Bone marrow (tissue), 2 donors: ENCODE data around the gene SUPT5H.
"Not testable (repeated sequence)": the region's sequence is repeated elsewhere in the genome, so short reads cannot be mapped to it uniquely, and the experiment has no call there.

ENCODE experiments used
- DNase-seq, 2 donors: peaks; one replicate each; lab custom pipeline; 2025; lab: John Stamatoyannopoulos, UW

SUPT5H gene

DNA sequence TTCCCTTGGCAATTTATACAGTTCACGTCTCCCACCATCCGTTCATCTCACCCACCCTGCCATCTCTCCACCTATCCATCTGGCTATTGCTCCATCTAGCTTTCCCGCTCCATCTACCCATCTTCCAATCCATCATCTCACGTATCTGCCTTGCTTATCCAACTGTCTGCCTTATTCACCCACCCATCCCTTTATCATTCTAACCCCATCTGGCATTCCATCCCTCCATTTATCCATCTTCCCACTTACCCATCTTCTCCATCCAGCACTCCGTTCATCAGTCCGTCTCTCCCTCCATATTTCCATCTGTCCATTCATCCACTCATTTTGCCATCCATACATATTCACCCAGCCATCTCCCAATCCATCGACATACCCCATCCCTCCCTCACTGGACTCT, 19.6 kb upstream of the SUPT5H start:
- DNase-seq: no peak

DNA sequence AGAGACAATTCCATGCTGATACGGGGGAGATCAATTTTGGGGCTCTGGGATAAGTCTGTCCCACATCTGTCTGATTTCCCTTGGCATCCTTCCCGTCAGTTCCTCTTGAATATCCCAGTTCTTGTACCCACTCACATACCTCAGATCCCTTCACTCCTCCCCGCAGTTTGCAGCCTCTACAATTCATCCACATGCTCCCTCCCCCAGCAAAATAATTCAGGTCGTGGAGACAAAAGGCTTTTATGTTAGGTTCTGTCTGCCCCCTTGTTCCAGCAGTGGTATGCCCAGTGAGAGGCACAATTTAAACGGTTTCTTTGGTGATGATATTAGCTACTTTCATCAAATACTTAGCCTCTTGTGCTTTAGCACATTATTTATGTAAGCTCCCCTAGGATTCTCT, 19.2 kb upstream of the SUPT5H start:
- DNase-seq: no peak

DNA sequence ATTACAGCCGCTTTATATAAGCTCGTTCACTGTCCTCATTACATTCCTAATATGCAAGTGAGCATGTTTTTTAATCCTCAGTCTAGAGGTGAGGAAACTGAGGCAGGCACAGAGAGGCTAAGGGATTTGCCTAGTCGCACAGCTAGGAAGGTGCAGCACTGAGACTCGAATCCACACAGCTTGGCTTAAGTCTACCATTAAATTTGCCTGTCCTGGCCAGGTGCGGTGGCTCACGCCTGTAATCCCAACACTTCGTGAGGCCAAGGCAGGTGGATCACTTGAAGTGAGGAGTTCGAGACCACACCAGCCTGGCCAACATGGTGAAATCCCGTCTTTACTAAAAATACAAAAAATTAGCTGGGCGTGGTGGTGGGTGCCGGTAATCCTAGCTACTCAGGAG, 17.7 kb upstream of the SUPT5H start:
- no peak for DNase-seq

DNA sequence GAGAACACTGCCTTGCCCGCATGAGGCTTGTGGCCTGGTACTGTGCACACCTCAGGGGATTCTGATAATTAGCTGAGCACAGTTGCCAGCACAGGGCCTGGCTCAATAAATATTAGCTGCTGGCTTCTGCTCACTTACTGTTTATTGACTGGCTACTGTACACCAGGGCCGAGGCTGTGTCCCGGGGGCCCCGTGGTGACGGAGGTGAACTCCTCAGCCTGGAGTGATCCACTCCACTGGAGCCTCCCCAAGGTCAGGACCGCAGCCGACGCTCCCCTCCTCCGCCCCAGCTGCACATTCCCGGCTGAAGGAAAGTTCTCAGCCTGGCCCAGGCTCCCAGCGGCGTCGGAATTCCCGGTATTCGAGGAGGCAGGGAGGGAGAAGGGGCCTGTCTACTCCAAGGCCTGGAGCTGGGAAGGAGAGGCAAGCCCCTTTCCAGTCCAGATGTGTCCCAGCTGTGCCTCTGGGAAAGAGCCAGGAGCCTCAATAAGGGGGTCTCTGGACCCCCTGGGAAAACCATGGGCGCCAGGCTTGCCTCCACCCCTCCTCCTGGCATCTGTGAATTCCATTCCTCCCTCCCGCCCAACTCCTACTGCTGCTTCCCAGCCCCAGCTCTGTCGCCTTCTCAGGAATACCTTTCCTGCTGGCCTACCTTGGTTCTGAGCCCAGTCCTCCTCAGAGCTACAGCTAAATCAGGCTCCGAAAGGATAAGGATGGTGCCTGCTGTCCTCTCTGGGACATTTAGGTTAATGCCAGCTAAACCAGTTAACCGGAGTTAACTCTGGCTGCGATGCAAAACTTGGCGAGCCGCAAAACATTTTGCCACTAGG, 16.9 kb upstream of the SUPT5H start:
- no peak for DNase-seq

DNA sequence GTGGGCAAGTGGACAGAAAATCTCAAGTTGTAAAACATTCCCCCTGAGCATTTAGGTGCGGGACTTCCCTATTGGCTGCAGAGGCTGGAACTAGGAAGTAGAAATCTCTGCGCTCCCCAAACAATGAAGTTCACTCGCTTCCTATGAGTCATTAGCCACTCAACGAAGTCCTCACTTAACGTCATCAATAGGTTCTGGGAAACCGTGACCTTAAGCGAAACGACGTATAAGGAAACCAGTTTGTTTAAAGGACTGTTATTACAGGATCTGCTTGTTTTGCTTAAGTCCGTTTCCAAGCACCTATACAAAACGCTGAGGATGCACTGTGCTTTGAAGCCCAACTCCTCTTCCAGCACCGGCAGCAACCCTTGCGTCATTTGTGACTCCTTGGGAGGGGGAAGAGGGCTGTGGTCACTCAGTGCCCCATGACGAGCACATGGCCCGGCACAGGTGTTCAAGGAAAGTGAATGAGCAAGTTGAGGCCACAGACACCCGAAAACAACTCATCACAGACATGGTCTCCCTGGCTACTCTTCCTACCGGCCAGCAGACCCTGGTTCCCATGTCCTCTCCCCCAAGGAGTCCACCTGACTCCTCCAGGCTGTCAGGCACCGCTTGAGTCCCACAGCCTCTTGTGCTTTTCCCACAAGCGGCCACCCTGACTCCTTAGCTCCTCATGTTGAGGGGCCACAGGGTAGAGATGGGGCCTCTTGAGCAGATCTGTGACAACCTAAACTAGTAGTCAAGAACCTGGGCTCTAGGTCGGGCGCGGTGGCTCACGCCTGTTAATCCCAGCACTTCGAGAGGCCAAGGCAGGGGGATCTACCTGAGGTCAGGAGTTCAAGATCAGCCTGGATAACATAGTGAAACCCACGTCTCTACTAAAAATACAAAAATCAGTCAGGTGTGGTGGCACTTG, 14.4 kb upstream of the SUPT5H start:
- DNase-seq: no peak

DNA sequence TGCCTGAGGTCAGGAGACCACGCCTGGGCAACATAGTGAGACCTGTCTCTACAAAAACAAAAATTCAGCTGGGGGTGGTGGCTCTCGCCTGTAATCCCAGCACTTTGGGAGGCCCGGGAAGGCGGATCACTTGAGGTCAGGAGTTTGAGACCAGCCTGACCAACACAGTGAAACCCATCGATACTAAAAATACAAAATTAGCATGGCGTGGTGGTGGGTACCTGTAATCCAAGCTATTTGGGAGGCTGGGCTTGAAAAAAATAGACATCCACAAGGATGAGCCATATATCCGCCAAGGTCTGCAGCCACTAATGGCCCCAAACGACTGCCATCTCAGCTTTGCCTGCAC, 12.7 kb upstream of the SUPT5H start:
- no peak for DNase-seq

DNA sequence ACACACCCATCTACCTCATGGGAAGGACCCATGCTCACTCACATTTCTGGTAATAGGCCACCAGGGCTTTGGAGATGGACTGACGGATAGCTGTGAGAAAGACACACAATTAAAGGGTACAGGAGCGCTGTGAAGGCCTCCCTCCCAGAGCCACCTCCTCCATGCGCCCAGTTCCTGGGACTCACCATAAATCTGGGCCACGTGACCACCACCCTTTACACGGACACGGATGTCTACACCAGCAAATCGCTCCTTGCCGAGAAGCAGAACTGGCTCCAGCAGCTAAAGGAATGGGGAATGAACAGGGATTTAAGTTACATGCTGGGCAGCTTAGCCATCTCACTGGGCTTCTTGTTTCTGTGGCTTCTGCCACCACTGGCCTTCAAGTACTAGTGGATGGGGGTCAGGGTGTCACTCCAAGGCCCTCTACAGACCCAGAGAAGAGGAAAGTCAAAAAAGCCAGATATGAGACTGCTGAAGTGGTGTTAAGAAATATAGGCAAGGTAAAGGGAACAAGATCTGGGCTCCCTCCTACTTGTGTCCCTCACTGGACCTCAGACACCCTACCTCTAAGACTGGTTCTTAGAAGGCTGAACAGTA, 11.8 kb upstream of the SUPT5H start:
- DNase-seq: no peak

DNA sequence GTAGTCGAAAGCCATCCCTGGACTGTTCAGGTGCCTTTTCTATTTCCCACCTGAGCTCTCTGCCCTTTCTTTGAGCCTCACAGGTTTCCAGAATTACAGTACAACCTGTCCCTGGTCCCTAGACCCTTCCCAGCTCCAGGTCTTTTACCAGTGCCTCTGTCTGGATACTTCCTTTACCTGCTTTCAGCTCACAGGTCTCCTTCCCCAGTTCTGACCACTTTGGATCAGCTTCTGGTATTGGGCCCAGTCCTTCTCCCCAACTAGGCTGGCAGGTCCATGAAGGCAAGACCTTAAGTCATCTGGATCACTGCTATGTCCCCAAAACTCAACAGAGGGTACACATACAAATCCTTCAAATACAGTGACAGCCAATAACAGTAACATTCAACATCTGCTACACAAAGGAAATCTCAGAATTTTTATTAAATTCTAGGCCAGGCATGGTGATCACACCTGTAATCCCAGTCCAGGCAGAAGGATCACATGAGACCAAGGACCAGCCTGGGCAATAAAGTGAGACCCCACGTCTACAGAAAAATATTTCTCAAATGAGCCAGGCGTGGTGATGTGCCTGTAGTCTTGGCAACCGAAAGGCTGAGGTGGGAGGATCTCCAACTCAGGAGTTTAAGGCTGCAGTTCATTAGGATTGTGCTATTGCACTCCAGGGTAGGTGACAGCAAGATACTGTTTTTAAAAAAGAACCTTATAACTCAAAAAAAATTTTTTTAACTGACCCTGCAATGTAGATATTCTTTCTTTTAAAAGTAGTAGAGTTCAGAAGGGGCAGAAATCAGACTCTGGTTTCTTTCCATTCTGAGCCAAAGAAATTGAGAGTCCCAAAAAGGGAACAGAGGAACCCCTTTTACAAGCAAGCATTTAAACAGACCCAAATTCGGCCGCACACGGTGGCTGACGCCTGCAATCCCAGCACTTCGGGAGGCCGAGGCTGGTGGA, 11.0 kb upstream of the SUPT5H start:
- DNase-seq: no peak

- peak; percentile 88 to 98 for DNase-seq
These were observed 9.7 kb upstream of the SUPT5H start, which contains the start of gene RPS16 for GRCh38 chr19:39435499-39436349. Gene RPS16 (minus strand): TSS chr19:39435949. CDS start chr19:39435895, 54 bp downstream.

DNA sequence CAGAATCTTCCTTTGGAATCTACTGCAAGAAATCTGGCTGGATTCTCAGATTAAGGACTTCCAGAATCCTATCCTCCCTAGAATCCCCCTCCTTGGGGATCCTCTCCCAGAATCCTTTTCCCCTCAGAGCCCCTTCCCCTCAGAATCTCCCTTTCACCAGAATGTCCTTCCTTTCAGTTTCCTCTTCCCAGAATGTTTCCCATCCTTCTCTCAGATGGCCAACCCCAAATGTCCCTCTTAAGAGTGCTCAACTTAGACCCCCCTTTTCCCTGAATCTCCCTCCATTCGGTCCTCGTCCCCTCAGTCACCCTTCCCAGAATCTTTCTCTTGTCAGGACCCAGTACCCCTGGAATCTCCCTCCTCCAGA, 9.0 kb upstream of the SUPT5H start:
- no peak for DNase-seq

DNA sequence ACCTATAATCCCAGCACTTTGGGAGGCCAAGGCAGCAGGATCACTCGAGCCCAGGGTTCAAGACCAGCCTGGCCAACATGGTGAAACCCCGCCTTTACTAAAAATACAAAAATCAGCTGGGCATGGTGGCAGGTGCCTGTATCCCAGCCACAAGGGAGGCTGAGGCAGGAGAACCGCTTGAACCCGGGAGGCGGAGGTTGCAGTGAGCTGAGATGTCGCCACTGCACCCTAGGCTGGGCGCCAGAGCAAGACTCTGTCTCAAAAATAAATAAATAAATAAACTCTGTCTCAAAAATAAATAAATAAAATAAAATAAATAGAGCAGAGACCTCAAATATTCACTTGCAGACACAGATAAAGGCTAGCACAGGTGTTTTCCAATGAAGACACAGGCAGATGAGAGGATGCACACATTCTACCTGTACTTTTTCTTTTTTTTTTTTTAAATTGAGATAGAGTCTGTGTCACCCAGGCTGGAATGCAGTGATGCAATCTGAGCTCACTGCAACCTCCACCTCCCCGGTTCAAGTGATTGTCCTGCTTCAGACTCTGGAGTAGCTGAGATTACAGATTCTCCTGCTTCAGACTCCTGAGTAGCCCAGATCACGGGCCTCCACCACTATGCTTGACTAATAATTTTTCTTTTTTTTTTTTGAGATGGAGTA, 7.0 kb upstream of the SUPT5H start:
- DNase-seq: no peak

DNA sequence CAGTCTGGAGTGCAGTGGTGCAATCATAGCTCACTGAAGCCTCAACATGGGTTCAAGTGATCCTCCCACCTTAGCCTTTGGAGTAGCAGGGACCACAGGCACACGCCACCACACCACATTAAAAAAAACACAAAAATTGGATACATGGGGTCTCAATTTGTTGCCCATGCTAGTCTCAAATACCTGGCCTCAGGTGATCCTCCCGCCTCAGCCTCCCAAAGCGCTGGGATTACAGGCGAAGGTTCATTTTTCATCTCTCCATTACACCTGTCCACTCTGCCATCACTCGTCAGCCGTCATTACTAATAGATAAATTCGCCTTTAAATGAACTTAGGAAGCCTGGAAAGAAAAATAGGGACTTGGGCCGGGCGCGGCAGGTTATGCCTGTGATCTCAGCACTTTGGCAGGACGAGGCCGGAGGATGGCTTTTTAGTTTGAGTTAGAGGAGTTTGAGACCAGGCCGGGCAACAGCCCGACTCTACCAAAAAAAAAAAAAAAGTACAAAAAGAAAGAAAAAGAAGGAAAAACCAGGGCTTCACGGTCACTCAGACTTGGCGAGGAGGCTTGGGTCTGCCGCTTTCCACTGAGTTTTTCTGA, 685 bp upstream of the SUPT5H start:
- DNase-seq: no peak

DNA sequence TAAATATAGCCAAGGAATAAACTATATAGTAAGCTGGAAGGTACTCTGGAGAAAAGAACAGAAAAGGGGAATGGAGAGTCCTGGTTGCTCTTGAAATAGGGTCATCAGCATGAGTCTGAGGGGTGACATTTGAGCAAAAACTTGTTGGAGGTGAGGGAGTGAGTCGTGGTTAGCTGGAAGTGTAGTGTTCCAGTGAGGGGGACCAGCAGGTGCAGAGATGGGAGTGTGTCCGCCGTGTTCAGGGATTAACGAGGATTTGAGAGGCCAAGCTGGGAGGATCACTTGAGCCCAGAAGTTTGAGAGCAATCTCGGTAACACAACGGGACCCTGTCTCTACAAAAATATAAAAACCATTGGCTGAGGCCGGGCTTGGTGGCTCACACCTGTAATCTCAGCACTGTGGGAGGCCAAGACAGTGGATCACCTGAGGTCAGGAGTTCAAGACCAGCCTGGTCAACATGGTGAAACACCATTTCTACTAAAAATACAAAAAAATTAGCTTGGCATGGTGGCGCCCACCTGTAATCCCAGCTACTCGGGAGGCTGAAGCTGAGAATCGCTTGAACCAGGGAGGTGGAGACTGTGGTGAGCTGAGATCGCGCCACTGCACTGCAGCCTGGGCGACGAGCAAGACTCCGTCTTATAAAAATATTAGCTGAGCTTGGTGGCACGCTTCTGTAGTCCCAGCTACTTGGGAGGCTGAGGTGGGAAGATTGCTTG, 1.1 kb downstream of the SUPT5H start:
- DNase-seq: no peak

DNA sequence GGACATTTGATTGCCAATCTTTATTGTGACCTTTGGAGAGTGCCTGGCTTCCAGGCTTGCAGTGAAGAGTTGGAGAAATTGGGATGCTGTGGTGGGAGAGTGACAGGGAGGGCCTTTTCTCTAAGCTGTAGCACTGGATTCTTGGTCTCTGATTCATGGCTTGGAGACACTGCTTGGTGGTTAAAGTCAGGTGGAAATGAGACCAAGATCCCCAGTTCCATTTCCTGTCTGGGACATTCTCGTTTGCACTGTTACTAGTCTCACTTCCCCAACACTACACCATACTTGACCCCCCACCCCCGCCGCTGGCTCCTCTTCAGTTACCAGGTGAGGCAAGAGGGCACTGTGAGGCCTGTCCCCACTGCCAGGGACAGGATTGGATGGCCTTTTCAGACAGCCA, 2.9 kb downstream of the SUPT5H start:
- DNase-seq: no peak

DNA sequence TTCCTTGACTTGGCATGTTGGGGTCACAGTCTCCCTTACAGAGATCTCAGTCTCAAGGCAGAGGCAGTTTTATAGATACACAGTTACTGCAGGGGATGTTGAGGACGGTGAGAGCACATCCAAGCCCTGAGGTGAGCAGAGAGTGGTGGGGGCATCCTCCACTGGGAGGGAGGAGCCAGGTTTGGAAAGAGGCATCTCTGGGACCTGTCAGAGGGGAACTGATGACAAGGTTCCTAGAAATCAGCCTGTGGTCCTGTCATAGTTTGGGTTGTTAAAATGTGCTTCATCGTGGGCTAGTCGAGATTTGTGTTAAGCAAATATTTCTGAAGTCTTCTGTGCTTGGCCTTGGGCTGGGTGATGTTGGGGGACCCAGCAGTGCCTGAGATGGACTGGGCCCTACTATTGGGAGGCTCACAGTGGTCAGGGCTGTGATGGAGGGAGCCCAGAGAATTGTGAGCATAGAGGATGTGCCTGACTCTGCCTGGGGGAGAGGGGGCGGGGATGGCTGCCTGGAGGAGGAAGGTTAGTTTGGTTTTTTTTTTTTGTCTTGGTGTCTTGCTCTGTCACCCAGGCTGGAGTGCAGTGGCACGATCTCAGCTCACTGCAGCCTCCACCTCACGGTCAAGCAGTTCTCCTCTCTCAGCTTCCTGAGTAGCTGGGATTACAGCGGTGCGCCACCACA, 3.9 kb downstream of the SUPT5H start:
- DNase-seq: no peak

DNA sequence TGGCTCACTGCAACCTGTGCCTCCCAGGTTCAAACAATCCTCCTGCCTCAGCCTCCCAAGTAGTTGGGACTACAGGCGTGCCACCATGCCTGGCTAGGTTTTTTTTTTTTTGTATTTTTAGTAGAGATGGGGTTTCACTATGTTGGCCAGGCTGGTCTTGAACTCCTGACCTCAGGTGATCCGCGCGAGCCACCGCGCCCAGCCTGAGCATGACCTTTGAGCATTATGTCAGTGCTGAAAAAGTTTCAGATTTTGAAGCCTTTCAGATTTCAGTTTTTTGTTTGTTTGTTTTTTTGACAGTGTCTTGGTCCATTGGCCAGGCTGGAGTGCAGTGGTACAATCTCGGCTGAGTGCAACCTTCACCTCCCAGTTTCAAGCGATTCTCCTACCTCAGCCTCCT, 5.9 kb downstream of the SUPT5H start:
- DNase-seq: not testable (repeated sequence)

GRCh38 chr19:39463403-39463802, 18.0 kb downstream of the SUPT5H start:
- no peak for DNase-seq

- DNase-seq: no peak
These were observed 20.8 kb downstream of the SUPT5H start for GRCh38 chr19:39465956-39466747.
